ENCODE data around the gene SSBP3.

- TF ChIP-seq CTCF (IDR thresholded peaks at IDR 0.05; ENCODE audit: insufficient read depth, low read length, poor library complexity, severe bottlenecking): no peak
- no peak for TF ChIP-seq EZH2phosphoT487 (conservative IDR thresholded peaks at IDR 0.05; ENCODE audit: low read length)
Measured at GRCh38 chr1:54365847-54366246, 40.3 kb downstream of the SSBP3 start.
